NOMO-1 treated with dmso at 0.1 percent for 144 hours (cell line): Measurements from ENCODE around the gene RABEPK.
"Not testable (repeated sequence)": the region's sequence is repeated elsewhere in the genome, so short reads cannot be mapped to it uniquely, and the experiment has no call there.

Experiments
- DNase-seq: peaks from one replicate; lab custom pipeline; 2025; ENCODE audit not compliant: unreplicated experiment; lab: John Stamatoyannopoulos, UW

The RABEPK gene

GRCh38 chr9:125241863-125242739 is 41.8 kb downstream of the RABEPK start:
- no peak for DNase-seq

- no peak for DNase-seq
Observed at GRCh38 chr9:125243792-125244260, 43.5 kb downstream of the RABEPK start.

GRCh38 chr9:125246261-125246667 is 45.9 kb downstream of the RABEPK start:
- no peak for DNase-seq

GRCh38 chr9:125254231-125254630 is 53.9 kb downstream of the RABEPK start:
- DNase-seq: no peak

GRCh38 chr9:125255781-125256391 is 55.5 kb downstream of the RABEPK start:
- no peak for DNase-seq

- no peak for DNase-seq
Observed at GRCh38 chr9:125258160-125258785, 57.9 kb downstream of the RABEPK start.

- peak; percentile 82 for DNase-seq
Observed at GRCh38 chr9:125258832-125259534, 58.6 kb downstream of the RABEPK start.

- DNase-seq: no peak
Observed at GRCh38 chr9:125260561-125260960, 60.2 kb downstream of the RABEPK start.

GRCh38 chr9:125261501-125262293 is 61.4 kb downstream of the RABEPK start, which contains the start of gene GAPVD1:
Gene GAPVD1, plus strand, starts transcription at chr9:125261826. Its CDS starts 37,096 bp downstream, at chr9:125298922.
- DNase-seq: peak; percentile 92

GRCh38 chr9:125262294-125262991 is 62.1 kb downstream of the RABEPK start:
- no peak for DNase-seq

GRCh38 chr9:125264068-125264467 is 63.7 kb downstream of the RABEPK start:
- DNase-seq: not testable (repeated sequence)

- DNase-seq: no peak
Observed at GRCh38 chr9:125268394-125269013, 68.2 kb downstream of the RABEPK start.

GRCh38 chr9:125269014-125269397 is 68.7 kb downstream of the RABEPK start:
- DNase-seq: no peak

GRCh38 chr9:125271081-125271480 is 70.7 kb downstream of the RABEPK start:
- DNase-seq: no peak

- no peak for DNase-seq
Observed at GRCh38 chr9:125272697-125273096, 72.4 kb downstream of the RABEPK start.

- DNase-seq: no peak
Observed at GRCh38 chr9:125276771-125277170, 76.4 kb downstream of the RABEPK start.

- DNase-seq: no peak
Observed at GRCh38 chr9:125277411-125277810, 77.1 kb downstream of the RABEPK start.

GRCh38 chr9:125280945-125281344 is 80.6 kb downstream of the RABEPK start:
- no peak for DNase-seq
